ENCODE data around the gene CLDN16. TPM values are rescaled to one million over a fixed set of nuclear protein-coding genes. Genes with fewer than 3 reads are reported as not detected.

The CLDN16 gene
- total RNA-seq, 1 donor from 2014 or later = not detected

DNA sequence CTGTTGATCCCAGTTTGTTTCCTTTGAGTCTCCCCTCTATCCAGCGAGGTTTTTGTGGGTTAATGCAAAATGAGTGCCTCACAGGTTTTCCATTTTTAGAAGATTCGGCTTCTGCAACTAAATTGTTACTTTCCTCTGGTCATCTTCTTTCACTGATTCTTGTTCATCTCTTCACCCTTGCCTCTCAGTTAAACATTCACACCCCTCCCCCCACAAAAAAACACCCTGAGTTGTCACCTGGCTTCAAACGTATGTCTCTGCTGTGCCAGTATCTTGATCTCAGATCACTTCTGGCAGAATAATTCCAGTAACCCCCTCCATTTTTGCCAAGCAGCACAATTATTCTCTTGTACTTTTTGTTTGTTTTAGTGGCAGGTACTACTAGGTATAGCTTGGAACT is 12.3 kb upstream of the CLDN16 start:
- Mint-ChIP-seq H3K27ac (ENCODE audit: unreplicated experiment) (no peak overlapping the region), H3K9me3 (ENCODE audit: unreplicated experiment) (no peaks in the 10 kb centered on the region), H3K36me3 (ENCODE audit: unreplicated experiment) (no peaks in the 10 kb centered on the region), H3K4me3 (ENCODE audit: unreplicated experiment) (no peak overlapping the region), H3K27me3 (ENCODE audit: unreplicated experiment) (no peaks in the 10 kb centered on the region), H3K4me1 (ENCODE audit: low read depth, unreplicated experiment) (no peaks in the 10 kb centered on the region)
- DNase-seq = no peak
- TF ChIP-seq, protein P1, sequence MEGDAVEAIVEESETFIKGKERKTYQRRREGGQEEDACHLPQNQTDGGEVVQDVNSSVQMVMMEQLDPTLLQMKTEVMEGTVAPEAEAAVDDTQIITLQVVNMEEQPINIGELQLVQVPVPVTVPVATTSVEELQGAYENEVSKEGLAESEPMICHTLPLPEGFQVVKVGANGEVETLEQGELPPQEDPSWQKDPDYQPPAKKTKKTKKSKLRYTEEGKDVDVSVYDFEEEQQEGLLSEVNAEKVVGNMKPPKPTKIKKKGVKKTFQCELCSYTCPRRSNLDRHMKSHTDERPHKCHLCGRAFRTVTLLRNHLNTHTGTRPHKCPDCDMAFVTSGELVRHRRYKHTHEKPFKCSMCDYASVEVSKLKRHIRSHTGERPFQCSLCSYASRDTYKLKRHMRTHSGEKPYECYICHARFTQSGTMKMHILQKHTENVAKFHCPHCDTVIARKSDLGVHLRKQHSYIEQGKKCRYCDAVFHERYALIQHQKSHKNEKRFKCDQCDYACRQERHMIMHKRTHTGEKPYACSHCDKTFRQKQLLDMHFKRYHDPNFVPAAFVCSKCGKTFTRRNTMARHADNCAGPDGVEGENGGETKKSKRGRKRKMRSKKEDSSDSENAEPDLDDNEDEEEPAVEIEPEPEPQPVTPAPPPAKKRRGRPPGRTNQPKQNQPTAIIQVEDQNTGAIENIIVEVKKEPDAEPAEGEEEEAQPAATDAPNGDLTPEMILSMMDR (IDR thresholded peaks at IDR 0.05; ENCODE audit: partially characterized antibody, unreplicated experiment) = no peak

DNA sequence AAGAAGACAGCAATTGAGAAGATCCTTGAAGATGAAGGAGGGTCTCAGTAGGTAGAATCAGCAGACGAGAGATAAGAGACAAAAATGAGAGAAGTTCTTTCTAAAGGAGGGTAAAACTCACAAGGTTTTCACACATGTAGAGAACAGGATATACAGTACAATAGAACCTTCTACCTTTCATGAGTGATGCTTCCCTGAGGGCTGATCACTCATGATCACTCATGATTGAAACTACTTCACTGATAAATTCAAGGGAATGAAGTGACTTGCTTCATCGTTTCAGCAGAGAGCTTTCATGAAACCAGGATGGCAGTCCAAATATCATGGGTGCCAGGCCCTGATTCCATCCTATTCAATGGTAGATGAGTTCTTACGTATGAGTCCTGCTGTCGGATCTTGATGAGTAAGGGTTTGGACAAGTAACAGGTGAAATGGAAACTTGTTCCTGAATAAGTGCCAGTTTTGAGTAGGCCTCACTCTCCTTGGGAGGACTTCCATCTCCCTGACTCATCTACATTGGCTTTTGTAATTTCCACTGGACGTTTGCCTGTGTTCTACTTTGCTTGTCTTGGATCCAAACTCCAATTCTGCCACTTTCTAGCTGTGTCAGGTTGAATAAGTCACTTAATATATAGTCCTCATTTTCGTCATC is 9.6 kb upstream of the CLDN16 start:
- no peaks in the 10 kb centered on the region for H3K4me1 Mint-ChIP-seq (ENCODE audit: low read depth, unreplicated experiment)
- no peaks in the 10 kb centered on the region for H3K9me3 Mint-ChIP-seq (ENCODE audit: unreplicated experiment)
- TF ChIP-seq, protein P1 (IDR thresholded peaks at IDR 0.05; ENCODE audit: partially characterized antibody, unreplicated experiment) = no peak
- H3K36me3 Mint-ChIP-seq (ENCODE audit: unreplicated experiment) = no peaks in the 10 kb centered on the region
- no peak overlapping the region for H3K4me3 Mint-ChIP-seq (ENCODE audit: unreplicated experiment)
- DNase-seq = no peak
- no peak overlapping the region for H3K27ac Mint-ChIP-seq (ENCODE audit: unreplicated experiment)
- no peaks in the 10 kb centered on the region for H3K27me3 Mint-ChIP-seq (ENCODE audit: unreplicated experiment)

DNA sequence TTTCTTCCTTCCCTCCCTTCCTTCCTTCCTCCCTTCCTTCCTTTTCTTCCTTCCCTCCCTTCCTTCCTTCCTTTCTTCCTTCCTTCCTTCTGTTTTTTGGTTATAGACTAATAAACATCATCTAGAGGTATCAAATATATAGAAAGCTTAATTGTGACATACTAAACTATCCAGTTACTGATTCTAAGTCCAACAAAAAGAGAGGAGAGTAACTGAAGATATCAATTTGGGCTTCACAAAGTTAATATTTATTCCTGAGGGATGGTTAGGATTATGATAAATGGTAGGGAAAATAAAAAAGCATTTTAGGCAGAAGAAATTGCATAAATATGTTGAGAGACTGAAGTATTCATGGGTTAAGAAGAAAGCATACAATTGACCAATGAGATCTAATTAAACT is 7.8 kb upstream of the CLDN16 start:
- no peaks in the 10 kb centered on the region for H3K36me3 Mint-ChIP-seq (ENCODE audit: unreplicated experiment)
- DNase-seq = no peak
- no peaks in the 10 kb centered on the region for H3K9me3 Mint-ChIP-seq (ENCODE audit: unreplicated experiment)
- H3K4me1 Mint-ChIP-seq (ENCODE audit: low read depth, unreplicated experiment) = no peaks in the 10 kb centered on the region
- no peaks in the 10 kb centered on the region for H3K27me3 Mint-ChIP-seq (ENCODE audit: unreplicated experiment)
- H3K4me3 Mint-ChIP-seq (ENCODE audit: unreplicated experiment) = no peak overlapping the region
- H3K27ac Mint-ChIP-seq (ENCODE audit: unreplicated experiment) = no peak overlapping the region
- TF ChIP-seq, protein P1 (IDR thresholded peaks at IDR 0.05; ENCODE audit: partially characterized antibody, unreplicated experiment) = no peak

DNA sequence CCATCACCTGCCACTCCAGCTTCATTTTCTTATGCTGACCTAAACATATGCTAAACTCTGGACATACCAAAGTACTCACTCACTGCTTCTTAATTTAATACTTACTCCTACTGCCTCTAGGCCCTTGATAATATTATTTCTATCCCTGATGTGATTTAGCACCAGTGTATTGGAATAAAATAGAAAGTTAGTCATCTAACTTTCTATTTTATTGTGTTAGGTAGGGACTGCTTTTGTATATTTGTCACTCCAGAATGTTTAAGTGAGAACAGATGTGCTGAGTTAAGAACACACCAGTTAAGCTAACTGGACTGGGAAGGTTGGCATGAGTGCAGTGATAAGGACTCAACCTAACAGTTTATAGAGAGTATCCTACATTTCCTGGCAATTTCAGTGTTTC is 6.5 kb upstream of the CLDN16 start:
- Mint-ChIP-seq H3K4me1 (ENCODE audit: low read depth, unreplicated experiment) (no peaks in the 10 kb centered on the region), H3K9me3 (ENCODE audit: unreplicated experiment) (no peaks in the 10 kb centered on the region), H3K27ac (ENCODE audit: unreplicated experiment) (no peak overlapping the region), H3K4me3 (ENCODE audit: unreplicated experiment) (no peak overlapping the region), H3K27me3 (ENCODE audit: unreplicated experiment) (no peaks in the 10 kb centered on the region), H3K36me3 (ENCODE audit: unreplicated experiment) (no peaks in the 10 kb centered on the region)
- no peak for DNase-seq
- TF ChIP-seq, protein P1 (IDR thresholded peaks at IDR 0.05; ENCODE audit: partially characterized antibody, unreplicated experiment) = no peak

DNA sequence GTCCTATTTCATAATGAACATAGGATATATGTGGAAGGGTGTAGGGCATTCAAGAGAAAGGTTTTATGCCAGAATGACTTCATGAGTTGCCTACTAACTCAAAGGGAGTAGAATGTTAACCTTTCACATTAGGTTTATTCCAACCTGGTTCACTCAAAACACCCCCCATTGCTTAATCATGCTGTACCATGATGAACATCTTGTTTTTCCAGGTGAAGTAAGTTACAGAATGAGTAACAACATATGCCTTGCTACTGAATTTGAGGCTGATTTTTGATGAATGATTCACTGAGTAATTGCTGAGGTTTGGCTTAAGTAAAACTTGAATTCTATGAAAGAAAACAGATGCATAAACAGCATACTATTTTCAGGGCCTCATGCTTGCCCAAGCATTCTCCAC is 5.9 kb upstream of the CLDN16 start:
- Mint-ChIP-seq H3K4me1 (ENCODE audit: low read depth, unreplicated experiment) (no peaks in the 10 kb centered on the region), H3K36me3 (ENCODE audit: unreplicated experiment) (no peaks in the 10 kb centered on the region), H3K9me3 (ENCODE audit: unreplicated experiment) (no peaks in the 10 kb centered on the region), H3K27ac (ENCODE audit: unreplicated experiment) (no peak overlapping the region), H3K4me3 (ENCODE audit: unreplicated experiment) (no peak overlapping the region), H3K27me3 (ENCODE audit: unreplicated experiment) (no peaks in the 10 kb centered on the region)
- TF ChIP-seq, protein P1 (IDR thresholded peaks at IDR 0.05; ENCODE audit: partially characterized antibody, unreplicated experiment) = no peak
- no peak for DNase-seq
